KBM-7 (cell line): Measurements from ENCODE around the gene GABPB1.
A peak's percentile ranks its signal among the peaks of the same experiment; 100 is the strongest.
"Not testable (repeated sequence)": the region's sequence is repeated elsewhere in the genome, so short reads cannot be mapped to it uniquely, and the experiment has no call there.

ENCODE experiments used
- DNase-seq: peaks from one replicate; pipeline ENCODE4 v3.0.0-alpha.2; 2015
- in situ Hi-C: fragments of 300-500 bp; cut with MboI; formaldehyde crosslinking; loops from 2 replicates; pipeline ENCODE4 v1.14.3; 2020; ENCODE audit warnings: low sequenced_read_pairs, low pct_unique_long_range_greater_than_20kb, mixed read lengths

GABPB1 gene

GRCh38 chr15:50354838-50355618 is at the start of gene GABPB1:
GABPB1 (minus strand) TSS chr15:50355198; CDS start chr15:50309798, 45,400 bp downstream.
- in situ Hi-C loops, result no loop called here
- DNase-seq, result peak; percentile 95

GRCh38 chr15:50391561-50391960 is 36.6 kb upstream of the GABPB1 start:
- DNase-seq, in situ Hi-C loops: not testable (repeated sequence)

- in situ Hi-C loops, result no loop called here
- DNase-seq, result peak; percentile 43
These were observed 35.7 kb upstream of the GABPB1 start for GRCh38 chr15:50390554-50391264.

- peak; percentile 76 for DNase-seq
- in situ Hi-C loops, result not testable (repeated sequence)
These were observed 27.4 kb upstream of the GABPB1 start for GRCh38 chr15:50382408-50382807.

GRCh38 chr15:50381438-50381837 is 26.4 kb upstream of the GABPB1 start:
- no peak for DNase-seq
- in situ Hi-C loops, result no loop called here

- in situ Hi-C loops, result no loop called here
These were observed 25.1 kb upstream of the GABPB1 start for GRCh38 chr15:50380089-50380488.

GRCh38 chr15:50379413-50379812 is 24.4 kb upstream of the GABPB1 start:
- DNase-seq, in situ Hi-C loops: not testable (repeated sequence)

More at GRCh38 chr15:50380089-50380488, 25.1 kb upstream of the GABPB1 start:
- no peak for DNase-seq

GRCh38 chr15:50378776-50379175 is 23.8 kb upstream of the GABPB1 start:
- in situ Hi-C loops, result no loop called here
- DNase-seq, result no peak

GRCh38 chr15:50377867-50378751 is 23.1 kb upstream of the GABPB1 start:
- in situ Hi-C loops, result no loop called here

GRCh38 chr15:50369564-50369963 is 14.6 kb upstream of the GABPB1 start:
- DNase-seq, in situ Hi-C loops: not testable (repeated sequence)

More at GRCh38 chr15:50377867-50378751, 23.1 kb upstream of the GABPB1 start:
- DNase-seq, result no peak

- no peak for DNase-seq
- in situ Hi-C loops, result no loop called here
These were observed 11.0 kb upstream of the GABPB1 start for GRCh38 chr15:50365971-50366370.

- DNase-seq, result no peak
- in situ Hi-C loops, result no loop called here
These were observed 10.6 kb upstream of the GABPB1 start for GRCh38 chr15:50365570-50365969.

GRCh38 chr15:50363612-50364011 is 8.6 kb upstream of the GABPB1 start:
- no peak for DNase-seq
- in situ Hi-C loops, result no loop called here

GRCh38 chr15:50361756-50362155 is 6.8 kb upstream of the GABPB1 start:
- no peak for DNase-seq
- in situ Hi-C loops, result no loop called here

GRCh38 chr15:50358845-50359244 is 3.8 kb upstream of the GABPB1 start:
- DNase-seq, result peak; percentile 48
- in situ Hi-C loops, result no loop called here

- no peak for DNase-seq
- in situ Hi-C loops, result no loop called here
These were observed 982 bp upstream of the GABPB1 start for GRCh38 chr15:50355980-50356379.

GRCh38 chr15:50355619-50355905 is 564 bp upstream of the GABPB1 start:
- in situ Hi-C loops, result no loop called here
- DNase-seq, result no peak

GRCh38 chr15:50353975-50354837 is 792 bp downstream of the GABPB1 start:
- DNase-seq, result peak; percentile 79
- in situ Hi-C loops, result no loop called here
